ENCODE measurements around the gene CHST8. TPM values are rescaled to one million over a fixed set of nuclear protein-coding genes. Genes with fewer than 3 reads are reported as not detected.

CHST8 gene
- total RNA-seq, 1 experiment from 2014 or later = not detected

DNA sequence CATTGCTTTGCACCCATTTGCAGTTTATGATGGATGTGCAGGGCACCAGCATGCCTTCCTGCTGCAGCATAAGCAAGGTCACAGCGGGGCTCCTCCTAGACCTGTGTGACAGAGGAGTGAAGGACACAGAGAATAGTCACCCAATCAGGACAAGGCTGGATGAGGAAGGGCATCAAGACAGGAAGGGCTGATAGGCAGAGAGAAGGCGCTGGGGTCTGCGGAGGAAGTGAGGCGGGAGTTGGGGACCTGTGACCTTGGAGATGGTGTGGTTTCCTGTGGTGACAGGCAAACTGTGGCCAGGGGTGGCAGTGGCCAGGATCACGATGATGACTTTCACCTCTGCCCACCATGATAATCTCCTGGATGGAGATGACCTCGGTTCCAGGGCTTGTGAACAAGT, 158.5 kb downstream of the CHST8 start:
- Mint-ChIP-seq H3K27me3 (ENCODE audit: insufficient read depth, unreplicated experiment) (peaks cover 39% of the 10 kb centered on the region), H3K4me3 (ENCODE audit: unreplicated experiment) (no peak overlapping the region), H3K4me1 (ENCODE audit: insufficient read depth, unreplicated experiment) (peaks cover 6% of the 10 kb centered on the region), H3K9me3 (ENCODE audit: unreplicated experiment) (no peaks in the 10 kb centered on the region), H3K27ac (ENCODE audit: low read depth, unreplicated experiment) (no peak overlapping the region), H3K36me3 (ENCODE audit: insufficient read depth, unreplicated experiment) (no peaks in the 10 kb centered on the region)
- no TSS peak for BruUV-seq (replicated peaks)
- TF ChIP-seq, protein P1, sequence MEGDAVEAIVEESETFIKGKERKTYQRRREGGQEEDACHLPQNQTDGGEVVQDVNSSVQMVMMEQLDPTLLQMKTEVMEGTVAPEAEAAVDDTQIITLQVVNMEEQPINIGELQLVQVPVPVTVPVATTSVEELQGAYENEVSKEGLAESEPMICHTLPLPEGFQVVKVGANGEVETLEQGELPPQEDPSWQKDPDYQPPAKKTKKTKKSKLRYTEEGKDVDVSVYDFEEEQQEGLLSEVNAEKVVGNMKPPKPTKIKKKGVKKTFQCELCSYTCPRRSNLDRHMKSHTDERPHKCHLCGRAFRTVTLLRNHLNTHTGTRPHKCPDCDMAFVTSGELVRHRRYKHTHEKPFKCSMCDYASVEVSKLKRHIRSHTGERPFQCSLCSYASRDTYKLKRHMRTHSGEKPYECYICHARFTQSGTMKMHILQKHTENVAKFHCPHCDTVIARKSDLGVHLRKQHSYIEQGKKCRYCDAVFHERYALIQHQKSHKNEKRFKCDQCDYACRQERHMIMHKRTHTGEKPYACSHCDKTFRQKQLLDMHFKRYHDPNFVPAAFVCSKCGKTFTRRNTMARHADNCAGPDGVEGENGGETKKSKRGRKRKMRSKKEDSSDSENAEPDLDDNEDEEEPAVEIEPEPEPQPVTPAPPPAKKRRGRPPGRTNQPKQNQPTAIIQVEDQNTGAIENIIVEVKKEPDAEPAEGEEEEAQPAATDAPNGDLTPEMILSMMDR (IDR thresholded peaks at IDR 0.05; ENCODE audit: unreplicated experiment) = no peak
- intact Hi-C loops (cut with micrococcal nuclease) = no loop called here
- ChIA-PET POLR2A (no interaction called here), CTCF (interaction anchor here (0.6 to 5.1 kb wide), 13 partner anchors 13 to 932 kb away, joined by 3 to 129 read pairs (median 7); partner anchors contain the start of gene KCTD15)
- no peak for DNase-seq (ENCODE audit: unreplicated experiment)

DNA sequence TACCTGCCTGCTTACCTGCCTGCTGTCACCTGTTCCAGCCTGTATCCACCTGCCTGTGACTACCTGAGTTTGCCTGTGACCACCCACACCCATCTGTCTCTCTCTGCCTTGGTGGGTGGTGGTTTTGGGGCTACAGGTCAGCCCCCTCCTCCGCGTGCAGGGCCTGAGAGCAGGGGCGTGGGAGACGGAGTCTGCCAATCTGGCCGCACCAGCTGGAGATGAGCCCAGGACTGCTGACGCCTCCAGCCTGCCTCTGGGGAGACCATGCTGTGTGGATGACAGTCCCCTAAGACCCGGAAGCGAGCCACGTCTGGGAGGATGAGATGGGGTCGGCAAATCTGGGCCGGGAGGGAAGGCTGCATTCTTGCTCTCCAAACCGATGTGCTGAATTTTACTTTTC, 159.0 kb downstream of the CHST8 start:
- CTCF ChIA-PET = interaction anchor here (0.6 to 5.1 kb wide), 4 partner anchors 9 to 217 kb away, joined by 3 to 62 read pairs (median 6); partner anchors contain the start of gene KCTD15
- no peak overlapping the region for H3K4me3 Mint-ChIP-seq (ENCODE audit: unreplicated experiment)
- H3K4me1 Mint-ChIP-seq (ENCODE audit: insufficient read depth, unreplicated experiment) = peaks cover 6% of the 10 kb centered on the region
- no TSS peak for BruUV-seq (replicated peaks)
- H3K9me3 Mint-ChIP-seq (ENCODE audit: unreplicated experiment) = no peaks in the 10 kb centered on the region
- intact Hi-C loops (cut with micrococcal nuclease) = no loop called here
- no peak overlapping the region for H3K27ac Mint-ChIP-seq (ENCODE audit: low read depth, unreplicated experiment)
- DNase-seq (ENCODE audit: unreplicated experiment) = no peak
- TF ChIP-seq, protein P1 (IDR thresholded peaks at IDR 0.05; ENCODE audit: unreplicated experiment) = no peak
- peaks cover 39% of the 10 kb centered on the region for H3K27me3 Mint-ChIP-seq (ENCODE audit: insufficient read depth, unreplicated experiment)
- POLR2A ChIA-PET = no interaction called here
- H3K36me3 Mint-ChIP-seq (ENCODE audit: insufficient read depth, unreplicated experiment) = no peaks in the 10 kb centered on the region

DNA sequence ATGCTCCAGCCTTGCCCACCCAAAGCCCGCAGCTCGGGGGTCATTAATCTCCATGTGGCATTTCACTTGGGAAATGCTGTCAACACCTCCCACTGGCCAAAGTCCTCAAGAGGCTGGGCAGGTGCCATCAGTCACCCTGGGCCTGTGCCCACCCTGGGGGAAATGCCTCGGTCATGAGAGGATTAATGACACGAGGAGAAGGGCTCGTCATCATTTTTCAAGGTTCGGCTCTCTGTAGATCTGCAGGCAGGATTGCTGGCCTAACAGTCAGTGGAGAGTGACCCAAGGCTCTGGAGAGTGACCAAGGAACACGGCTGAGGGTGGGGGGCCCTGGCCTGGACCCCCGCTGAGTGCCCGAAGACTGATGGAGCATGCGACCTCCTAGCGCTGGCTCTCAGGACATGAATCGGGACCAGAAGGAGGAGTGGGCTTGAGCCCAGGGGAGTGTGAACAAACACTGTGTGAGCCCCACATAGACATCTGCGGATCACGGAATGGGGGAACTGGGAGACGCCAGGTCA, 159.7 kb downstream of the CHST8 start:
- H3K36me3 Mint-ChIP-seq (ENCODE audit: insufficient read depth, unreplicated experiment) = no peaks in the 10 kb centered on the region
- H3K27me3 Mint-ChIP-seq (ENCODE audit: insufficient read depth, unreplicated experiment) = peaks cover 39% of the 10 kb centered on the region
- H3K27ac Mint-ChIP-seq (ENCODE audit: low read depth, unreplicated experiment) = no peak overlapping the region
- H3K4me3 Mint-ChIP-seq (ENCODE audit: unreplicated experiment) = no peak overlapping the region
- H3K9me3 Mint-ChIP-seq (ENCODE audit: unreplicated experiment) = no peaks in the 10 kb centered on the region
- TF ChIP-seq, protein P1 (IDR thresholded peaks at IDR 0.05; ENCODE audit: unreplicated experiment) = no peak
- H3K4me1 Mint-ChIP-seq (ENCODE audit: insufficient read depth, unreplicated experiment) = peaks cover 6% of the 10 kb centered on the region
- intact Hi-C loops (cut with micrococcal nuclease) = no loop called here
- CTCF ChIA-PET = interaction anchor here (0.6 to 5.1 kb wide), 3 partner anchors 12 to 217 kb away, joined by 3 to 62 read pairs (median 4); partner anchors contain the start of gene KCTD15
- POLR2A ChIA-PET = no interaction called here
- DNase-seq (ENCODE audit: unreplicated experiment) = no peak
- BruUV-seq (replicated peaks) = no TSS peak

DNA sequence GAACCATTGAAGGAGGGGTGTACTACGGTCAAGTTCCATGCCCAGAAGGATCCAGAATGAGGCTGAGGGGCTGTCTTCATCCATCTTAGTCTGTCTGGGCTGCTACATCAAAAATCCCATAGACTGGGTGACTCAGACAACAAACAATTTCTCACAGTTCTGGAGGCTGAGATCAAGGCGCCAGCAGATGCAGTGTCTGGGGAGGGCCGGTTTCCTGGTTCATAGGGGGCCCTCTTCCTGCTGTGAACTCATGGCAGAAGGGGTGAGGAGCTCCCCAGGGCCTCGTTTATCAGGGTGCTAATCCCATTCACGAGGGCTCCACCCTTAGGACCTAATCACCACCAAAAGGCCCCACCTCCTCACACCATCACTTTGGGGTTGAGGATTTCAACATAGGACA, 160.2 kb downstream of the CHST8 start:
- intact Hi-C loops (cut with micrococcal nuclease) = no loop called here
- Mint-ChIP-seq H3K4me3 (ENCODE audit: unreplicated experiment) (no peak overlapping the region), H3K36me3 (ENCODE audit: insufficient read depth, unreplicated experiment) (no peaks in the 10 kb centered on the region), H3K9me3 (ENCODE audit: unreplicated experiment) (no peaks in the 10 kb centered on the region), H3K4me1 (ENCODE audit: insufficient read depth, unreplicated experiment) (peaks cover 6% of the 10 kb centered on the region), H3K27ac (ENCODE audit: low read depth, unreplicated experiment) (no peak overlapping the region), H3K27me3 (ENCODE audit: insufficient read depth, unreplicated experiment) (peaks cover 39% of the 10 kb centered on the region)
- no peak for DNase-seq (ENCODE audit: unreplicated experiment)
- TF ChIP-seq, protein P1 (IDR thresholded peaks at IDR 0.05; ENCODE audit: unreplicated experiment) = no peak
- ChIA-PET POLR2A (no interaction called here), CTCF (interaction anchor here (0.6 to 2.2 kb wide), 4 partner anchors 12 to 315 kb away, joined by 3 to 15 read pairs (median 4); no protein-coding TSS in a partner anchor)
- no TSS peak for BruUV-seq (replicated peaks)
